Esophagus (tissue), 2 donors: ENCODE results near the gene FGD4. TPM values are rescaled to one million over a fixed set of nuclear protein-coding genes. Genes with fewer than 3 reads are reported as not detected.

ENCODE experiments used
- H3K27ac ChIP-seq, 2 donors: one replicate each; pipeline ENCODE4 v1.5.1; 2013; ENCODE audit warnings: low read depth in 2 of 2, mild to moderate bottlenecking in 2 of 2, inconsistent platforms in 1 of 2, low read length in 1 of 2, moderate library complexity in 1 of 2
- H3K27me3 ChIP-seq, 2 donors: one replicate each; pipeline ENCODE4 v1.6.1; 2013; ENCODE audit warnings: low read length in 2 of 2, control low read depth in 1 of 2, mild to moderate bottlenecking in 1 of 2; ENCODE audit not compliant: insufficient read depth in 2 of 2, control insufficient read depth in 1 of 2
- H3K36me3 ChIP-seq, 2 donors: one replicate each; pipeline ENCODE4 v1.6.1; 2013; ENCODE audit warnings: low read length in 1 of 2; ENCODE audit not compliant: control insufficient read depth in 2 of 2, insufficient read depth in 2 of 2
- H3K4me1 ChIP-seq, 2 donors: one replicate each; pipeline ENCODE4 v1.6.1; 2013; ENCODE audit warnings: low read length in 1 of 2; ENCODE audit not compliant: control insufficient read depth in 2 of 2, insufficient read depth in 2 of 2
- H3K4me3 ChIP-seq, 2 donors: one replicate each; pipeline ENCODE4 v1.5.1; 2013; ENCODE audit warnings: low read length in 2 of 2, mild to moderate bottlenecking in 2 of 2, low read depth in 1 of 2, moderate library complexity in 1 of 2
- H3K9me3 ChIP-seq, 2 donors: one replicate each; pipeline ENCODE4 v1.6.1; 2013; ENCODE audit warnings: mild to moderate bottlenecking in 2 of 2, low read depth in 1 of 2, low read length in 1 of 2, moderate library complexity in 1 of 2; ENCODE audit not compliant: control insufficient read depth in 2 of 2, insufficient read depth in 1 of 2
- WGBS, 2 donors: extraction: QIAGEN DNeasy Blood & Tissue Kit; methylation state at CpG; one replicate each; pipeline ENCODE4 v1.1.7; 2013; 5-methylcytosine and 5-hydroxymethylcytosine counted together
- polyA plus RNA-seq, 2 donors: library from polyadenylated mRNA; stranded (reverse); fragments of 200-250 nt; gene quantifications; one replicate each; pipeline ENCODE4 v1.2.3, GENCODE V29; 2013
- donor health status: healthy with polysubstance abuse.
- donor health status: Bipolar disorder and iron deficiency.

FGD4 gene
- polyA plus RNA-seq, 2 donors: 3.7 to 4.6 TPM

- H3K27me3 ChIP-seq: no peaks in the 10 kb centered on the region
- H3K4me3 ChIP-seq: no peak overlapping the region
- 59 to 83% methylated on average over 5 of the region's 5 CpGs for WGBS, 2 donors
- no peaks in the 10 kb centered on the region for H3K36me3 ChIP-seq
- H3K27ac ChIP-seq: no peak overlapping the region
- H3K9me3 ChIP-seq: no peaks in the 10 kb centered on the region
- H3K4me1 ChIP-seq: no peaks in the 10 kb centered on the region
Observed at GRCh38 chr12:32478858-32479725, 79.7 kb downstream of the FGD4 start.

- H3K36me3 ChIP-seq: no peaks in the 10 kb centered on the region
- no peaks in the 10 kb centered on the region for H3K4me1 ChIP-seq
Observed at GRCh38 chr12:32482226-32482625, 82.9 kb downstream of the FGD4 start.

GRCh38 chr12:32483499-32483898 lies 84.1 kb downstream of the FGD4 start:
- Histone ChIP-seq H3K4me3 (no peak overlapping the region), H3K27ac (no peak overlapping the region)

More at GRCh38 chr12:32482226-32482625, 82.9 kb downstream of the FGD4 start:
- no peak overlapping the region for H3K4me3 ChIP-seq
- no peaks in the 10 kb centered on the region for H3K27me3 ChIP-seq
- H3K9me3 ChIP-seq: no peaks in the 10 kb centered on the region
- H3K27ac ChIP-seq: no peak overlapping the region
- WGBS, 2 donors: 56 to 73% methylated on average over 3 of the region's 3 CpGs

GRCh38 chr12:32483993-32484392 lies 84.6 kb downstream of the FGD4 start:
- Histone ChIP-seq H3K9me3 (no peaks in the 10 kb centered on the region), H3K27me3 (no peaks in the 10 kb centered on the region), H3K36me3 (no peaks in the 10 kb centered on the region), H3K4me1 (no peaks in the 10 kb centered on the region), H3K4me3 (no peak overlapping the region), H3K27ac (no peak overlapping the region)
- 55 to 56% methylated on average over 1 of the region's 1 CpG for WGBS, 2 donors

More at GRCh38 chr12:32483499-32483898, 84.1 kb downstream of the FGD4 start:
- H3K9me3 ChIP-seq: no peaks in the 10 kb centered on the region
- no peaks in the 10 kb centered on the region for H3K27me3 ChIP-seq
- H3K4me1 ChIP-seq: no peaks in the 10 kb centered on the region
- no peaks in the 10 kb centered on the region for H3K36me3 ChIP-seq

- WGBS, 2 donors: 19 to 27% methylated on average over 2 of the region's 2 CpGs
- Histone ChIP-seq H3K36me3 (no peaks in the 10 kb centered on the region), H3K4me3 (no peak overlapping the region)
Observed at GRCh38 chr12:32486158-32486557, 86.8 kb downstream of the FGD4 start.

GRCh38 chr12:32488132-32488531 lies 88.8 kb downstream of the FGD4 start:
- H3K27ac ChIP-seq: no peak overlapping the region
- no peak overlapping the region for H3K4me3 ChIP-seq
- H3K27me3 ChIP-seq: no peaks in the 10 kb centered on the region
- no peaks in the 10 kb centered on the region for H3K4me1 ChIP-seq
- WGBS, 2 donors: 68 to 75% methylated on average over 2 of the region's 2 CpGs
- no peaks in the 10 kb centered on the region for H3K9me3 ChIP-seq
- no peaks in the 10 kb centered on the region for H3K36me3 ChIP-seq

More at GRCh38 chr12:32486158-32486557, 86.8 kb downstream of the FGD4 start:
- H3K4me1 ChIP-seq: no peaks in the 10 kb centered on the region
- H3K27me3 ChIP-seq: no peaks in the 10 kb centered on the region
- H3K27ac ChIP-seq: no peak overlapping the region
- H3K9me3 ChIP-seq: no peaks in the 10 kb centered on the region

GRCh38 chr12:32489070-32489469 lies 89.7 kb downstream of the FGD4 start:
- Histone ChIP-seq H3K4me1 (peaks cover 0 to 2% of the 10 kb centered on the region in 2 donors), H3K27ac (no peak overlapping the region), H3K27me3 (no peaks in the 10 kb centered on the region), H3K4me3 (no peak overlapping the region), H3K9me3 (no peaks in the 10 kb centered on the region), H3K36me3 (no peaks in the 10 kb centered on the region)
- WGBS, 2 donors: 38 to 48% methylated on average over 2 of the region's 2 CpGs

- 88 to 90% methylated on average over 2 of the region's 2 CpGs for WGBS, 2 donors
- Histone ChIP-seq H3K4me3 (no peak overlapping the region), H3K27me3 (no peaks in the 10 kb centered on the region), H3K36me3 (no peaks in the 10 kb centered on the region), H3K27ac (no peak overlapping the region), H3K9me3 (no peaks in the 10 kb centered on the region), H3K4me1 (peaks cover 0 to 2% of the 10 kb centered on the region in 2 donors)
Observed at GRCh38 chr12:32490801-32491200, 91.4 kb downstream of the FGD4 start.

GRCh38 chr12:32493282-32493681 lies 93.9 kb downstream of the FGD4 start:
- H3K9me3 ChIP-seq: no peaks in the 10 kb centered on the region
- 61 to 63% methylated on average over 4 of the region's 4 CpGs for whole genome bisulfite sequencing, 2 donors
- no peak overlapping the region for H3K27ac ChIP-seq
- H3K4me1 ChIP-seq: peaks cover 0 to 2% of the 10 kb centered on the region in 2 donors
- H3K4me3 ChIP-seq: no peak overlapping the region
- no peaks in the 10 kb centered on the region for H3K36me3 ChIP-seq
- H3K27me3 ChIP-seq: no peaks in the 10 kb centered on the region

- no peaks in the 10 kb centered on the region for H3K27me3 ChIP-seq
- peaks cover 0 to 2% of the 10 kb centered on the region in 2 donors for H3K4me1 ChIP-seq
- no peaks in the 10 kb centered on the region for H3K36me3 ChIP-seq
- H3K9me3 ChIP-seq: no peaks in the 10 kb centered on the region
- H3K4me3 ChIP-seq: no peak overlapping the region
- no peak overlapping the region for H3K27ac ChIP-seq
Observed at GRCh38 chr12:32494656-32495055, 95.3 kb downstream of the FGD4 start.
